NCI-H1417 (cell line): ENCODE data around the gene RRP1B.
A peak's percentile ranks its signal among the peaks of the same experiment; 100 is the strongest.
"Not testable (repeated sequence)": the region's sequence is repeated elsewhere in the genome, so short reads cannot be mapped to it uniquely, and the experiment has no call there.

Source experiments
- DNase-seq, 3 experiments: peaks; one replicate each; lab custom pipeline; 2025; lab: John Stamatoyannopoulos, UW

RRP1B gene

GRCh38 chr21:43643193-43643592, 16.2 kb upstream of the RRP1B start:
- DNase-seq, result peak in 1 of 3 experiments; percentile 66

GRCh38 chr21:43644071-43644470, 15.3 kb upstream of the RRP1B start:
- DNase-seq, result no peak

- DNase-seq, result no peak
Measured at GRCh38 chr21:43644609-43645008, 14.8 kb upstream of the RRP1B start.

GRCh38 chr21:43645136-43645891, 14.0 kb upstream of the RRP1B start:
- peak; percentile 16 to 68 (median 22) for DNase-seq

GRCh38 chr21:43645976-43646375, 13.4 kb upstream of the RRP1B start:
- no peak for DNase-seq

- peak; percentile 84 to 95 (median 90) for DNase-seq
Measured at GRCh38 chr21:43646550-43647260, 12.7 kb upstream of the RRP1B start.

GRCh38 chr21:43648171-43648570, 11.2 kb upstream of the RRP1B start:
- DNase-seq, result no peak

- DNase-seq, result not testable (repeated sequence)
Measured at GRCh38 chr21:43651926-43652325, 7.4 kb upstream of the RRP1B start.

GRCh38 chr21:43652616-43653015, 6.7 kb upstream of the RRP1B start:
- DNase-seq, result no peak

GRCh38 chr21:43653626-43654025, 5.7 kb upstream of the RRP1B start:
- no peak for DNase-seq

- no peak for DNase-seq
Measured at GRCh38 chr21:43654806-43655489, 4.4 kb upstream of the RRP1B start.

GRCh38 chr21:43657355-43658087, 1.8 kb upstream of the RRP1B start:
- DNase-seq, result no peak

GRCh38 chr21:43658088-43658741, 1.1 kb upstream of the RRP1B start:
- peak in 1 of 3 experiments; percentile 78 for DNase-seq

- peak in 1 of 3 experiments; percentile 75 for DNase-seq
Measured at GRCh38 chr21:43658769-43659135, 608 bp upstream of the RRP1B start.

GRCh38 chr21:43662286-43662685, 2.9 kb downstream of the RRP1B start:
- DNase-seq, result no peak

- DNase-seq, result no peak
Measured at GRCh38 chr21:43663033-43663432, 3.7 kb downstream of the RRP1B start.

GRCh38 chr21:43664358-43664757, 5.0 kb downstream of the RRP1B start:
- no peak for DNase-seq

GRCh38 chr21:43665879-43666278, 6.5 kb downstream of the RRP1B start:
- no peak for DNase-seq

- DNase-seq, result no peak
Measured at GRCh38 chr21:43667191-43667904, 8.0 kb downstream of the RRP1B start.

GRCh38 chr21:43669828-43670605, 10.7 kb downstream of the RRP1B start:
- no peak for DNase-seq
